ENCODE results near the gene SYT13.

GRCh38 chr11:45225277-45225676, 60.9 kb downstream of the SYT13 start:
- TF ChIP-seq POLR2A (IDR thresholded peaks at IDR 0.05; ENCODE audit: low read depth, low read length) (no peak), POLR2AphosphoS5 (IDR thresholded peaks at IDR 0.05; ENCODE audit: low read depth, low read length) (no peak), TAF1 (IDR thresholded peaks at IDR 0.05; ENCODE audit: low read depth, low read length) (no peak), PAX5 (IDR thresholded peaks at IDR 0.05; ENCODE audit: insufficient read depth, low read length, severe bottlenecking) (no peak), POU2F2 (IDR thresholded peaks at IDR 0.05; ENCODE audit: low read depth, low read length) (no peak)

Data from GM12891 (cell line).